Spleen (tissue), 11 donors: ENCODE data around the gene DOK7. TPM values are rescaled to one million over a fixed set of nuclear protein-coding genes. Genes with fewer than 3 reads are reported as not detected.
A peak's percentile ranks its signal among the peaks of the same experiment; 100 is the strongest.
"Not testable (repeated sequence)": the region's sequence is repeated elsewhere in the genome, so short reads cannot be mapped to it uniquely, and the experiment has no call there.

Experiments used
- DNase-seq: peaks from one replicate; pipeline ENCODE4 v3.0.0-alpha.2; 2020
- H3K27ac ChIP-seq, 8 donors: fragments of 200-600 bp; sonication (generic) in 7 of 8; 1 replicate in 4 of 8; 2 replicates in 4 of 8; pipeline versions ENCODE4 v1.5.0 to v1.8.0; 2016 to 2021; ENCODE audit warnings: inconsistent platforms in 4 of 8, mild to moderate bottlenecking in 4 of 8, moderate library complexity in 1 of 8
- H3K27me3 ChIP-seq, 7 donors: fragments of 200-600 bp; sonication (generic) in 6 of 7; replicated peaks in 1 of 7; 1 replicate in 4 of 7; 2 replicates in 3 of 7; pipeline versions ENCODE4 v1.5.0 to v1.8.0; 2016 to 2021; ENCODE audit warnings: inconsistent platforms in 3 of 7, mild to moderate bottlenecking in 1 of 7
- H3K36me3 ChIP-seq, 6 donors: fragments of 200-600 bp; sonication (generic) in 5 of 6; 1 replicate in 4 of 6; 2 replicates in 2 of 6; pipeline versions ENCODE4 v1.5.0 to v1.8.0; 2016 to 2021; ENCODE audit warnings: inconsistent platforms in 2 of 6
- H3K4me1 ChIP-seq, 6 donors: fragments of 200-600 bp; sonication (generic) in 5 of 6; 1 replicate in 3 of 6; 2 replicates in 3 of 6; pipeline versions ENCODE4 v1.5.0 to v1.8.0; 2016 to 2021; ENCODE audit warnings: inconsistent platforms in 3 of 6
- H3K4me3 ChIP-seq, 8 donors: fragments of 200-600 bp; sonication (generic) in 7 of 8; 1 replicate in 4 of 8; 2 replicates in 4 of 8; pipeline versions ENCODE4 v1.5.0 to v1.8.0; 2016 to 2021; ENCODE audit warnings: inconsistent platforms in 4 of 8, mild to moderate bottlenecking in 4 of 8, moderate library complexity in 2 of 8
- H3K9me3 ChIP-seq, 8 donors: fragments of 200-600 bp; sonication (generic) in 7 of 8; 1 replicate in 4 of 8; 2 replicates in 4 of 8; pipeline versions ENCODE4 v1.5.0 to v1.8.0; 2016 to 2021; ENCODE audit warnings: inconsistent platforms in 4 of 8
- POLR2A ChIP-seq, 3 donors: fragments of 450-650 bp; IDR thresholded peaks; one replicate each; pipeline ENCODE4 v1.5.1; 2017; ENCODE audit warnings: antibody characterized with exemption in 3 of 3, mild to moderate bottlenecking in 1 of 3
- POLR2AphosphoS5 ChIP-seq, 3 donors: sonication (generic); formaldehyde crosslinking; IDR thresholded peaks; one replicate each; pipeline ENCODE4 v1.5.1; 2017; ENCODE audit warnings: antibody characterized with exemption in 3 of 3
- WGBS, 5 donors: extraction: QIAGEN DNeasy Blood & Tissue Kit in 3 of 5; methylation state at CpG; one replicate each; pipeline versions ENCODE4 v1.1.5 to v1.1.7; 2013 to 2018; 5-methylcytosine and 5-hydroxymethylcytosine counted together
- intact Hi-C: fragments of 100-400 bp; cut with DNase I; formaldehyde crosslinking; loops from one replicate; pipeline ENCODE4 v1.15.0; 2023; ENCODE audit warnings: low total_unique reads
- polyA plus RNA-seq, 3 donors: library from polyadenylated mRNA; stranded (reverse); fragments of 200-250 nt; gene quantifications; one replicate each; pipeline ENCODE4 v1.2.1, GENCODE V29; 2013
- total RNA-seq, 7 donors: library from RNA; depleted of rRNA in 3 of 7; stranded (reverse); fragments of >200 nt in 3 of 7; fragmentation: NEBNext Ultra II Directional in 4 of 7; extraction: Animal tissue kit (Norgen Biotek cat#: 25700) in 4 of 7; gene quantifications; one replicate each; pipeline versions ENCODE4 v1.1.0 to v1.2.1, GENCODE V29; 2016 to 2021
- TF ChIP-seq, protein P1 (sequence below), 11 experiments: fragments of 200-600 bp in 7 of 11; fragments of 450-650 bp in 4 of 11; sonication (generic) in 4 of 11; IDR thresholded peaks in 8 of 11; conservative IDR thresholded peaks in 3 of 11; 1 replicate in 7 of 11; 2 replicates in 4 of 11; pipeline versions ENCODE4 v1.4.0 to v1.8.0; 2016 to 2021; ENCODE audit warnings: antibody characterized with exemption in 11 of 11, inconsistent platforms in 4 of 11, mild to moderate bottlenecking in 1 of 11
- donor health status: healthy with polysubstance abuse.
- donor health status: DM: no; HTN: no; CAD: no; lungs with moderate emphysema.
- donor health status: DM: no; HTN: no; CAD: no.
- donor health status: Bipolar disorder and iron deficiency.
- donor health status: healthy.
- donor health status: DM: no; HTN: no; CAD: no.
- donor health status: DM: yes; HTN: yes; CAD: no.

The DOK7 gene
- total and polyA plus RNA-seq, 10 donors, result 0.69 to 13.5 (median 1.7) TPM

- Histone ChIP-seq H3K27me3 (no peaks in the 10 kb centered on the region), H3K27ac (no peak overlapping the region), H3K9me3 (peaks cover 0 to 5% (median 0%) of the 10 kb centered on the region in 8 donors), H3K4me1 (peaks cover 28 to 47% (median 40%) of the 10 kb centered on the region in 6 donors), H3K4me3 (peak overlapping the region in 2 of 8 donors; percentile 84 to 87), H3K36me3 (peaks cover 0 to 14% (median 5%) of the 10 kb centered on the region in 6 donors)
- TF ChIP-seq POLR2AphosphoS5 (IDR thresholded peaks at IDR 0.05) (no peak), POLR2A (IDR thresholded peaks at IDR 0.05) (no peak)
- TF ChIP-seq, protein P1, sequence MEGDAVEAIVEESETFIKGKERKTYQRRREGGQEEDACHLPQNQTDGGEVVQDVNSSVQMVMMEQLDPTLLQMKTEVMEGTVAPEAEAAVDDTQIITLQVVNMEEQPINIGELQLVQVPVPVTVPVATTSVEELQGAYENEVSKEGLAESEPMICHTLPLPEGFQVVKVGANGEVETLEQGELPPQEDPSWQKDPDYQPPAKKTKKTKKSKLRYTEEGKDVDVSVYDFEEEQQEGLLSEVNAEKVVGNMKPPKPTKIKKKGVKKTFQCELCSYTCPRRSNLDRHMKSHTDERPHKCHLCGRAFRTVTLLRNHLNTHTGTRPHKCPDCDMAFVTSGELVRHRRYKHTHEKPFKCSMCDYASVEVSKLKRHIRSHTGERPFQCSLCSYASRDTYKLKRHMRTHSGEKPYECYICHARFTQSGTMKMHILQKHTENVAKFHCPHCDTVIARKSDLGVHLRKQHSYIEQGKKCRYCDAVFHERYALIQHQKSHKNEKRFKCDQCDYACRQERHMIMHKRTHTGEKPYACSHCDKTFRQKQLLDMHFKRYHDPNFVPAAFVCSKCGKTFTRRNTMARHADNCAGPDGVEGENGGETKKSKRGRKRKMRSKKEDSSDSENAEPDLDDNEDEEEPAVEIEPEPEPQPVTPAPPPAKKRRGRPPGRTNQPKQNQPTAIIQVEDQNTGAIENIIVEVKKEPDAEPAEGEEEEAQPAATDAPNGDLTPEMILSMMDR (IDR thresholded peaks at IDR 0.05 in 8 of 11, conservative IDR thresholded peaks at IDR 0.05 in 3 of 11), result no peak
- intact Hi-C loops, result no loop called here
- WGBS, 5 donors, result 93 to 95% (median 95%) methylated on average over 7 of the region's 7 CpGs
- DNase-seq, result peak; percentile 59
These were observed 70.3 kb downstream of the DOK7 start for GRCh38 chr4:3533423-3533820.

DNA sequence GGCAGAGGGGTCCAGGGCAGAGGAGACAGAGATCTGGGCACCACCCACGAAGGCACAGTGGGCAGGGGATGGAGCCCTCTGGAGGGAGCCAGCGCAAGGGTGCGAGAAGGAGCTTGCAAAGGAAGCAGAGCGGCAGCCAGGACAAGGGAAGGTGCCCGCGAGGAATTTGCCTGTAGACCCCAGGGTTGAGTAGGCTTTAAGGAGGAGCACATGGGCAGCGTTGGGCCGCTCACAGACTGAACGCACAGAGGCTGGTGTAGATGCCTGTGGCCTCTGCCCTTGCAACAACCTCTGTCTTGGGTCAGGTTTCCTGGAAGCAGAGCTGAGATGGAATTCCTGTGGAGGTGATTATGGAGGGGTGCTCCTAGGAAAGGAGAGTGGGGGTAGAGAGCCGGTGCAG lies 72.7 kb downstream of the DOK7 start:
- intact Hi-C loops, H3K27me3 ChIP-seq, H3K9me3 ChIP-seq, H3K27ac ChIP-seq, H3K36me3 ChIP-seq, H3K4me3 ChIP-seq: not testable (repeated sequence)
- 80 to 91% (median 84%) methylated on average over 7 to 10 of the region's 10 CpGs for WGBS, 5 donors
- DNase-seq, result peak; percentile 51
- H3K4me1 ChIP-seq, result peaks cover 15 to 23% (median 20%) of the 10 kb centered on the region in 6 donors

- H3K4me1 ChIP-seq, H3K9me3 ChIP-seq, H3K27ac ChIP-seq, H3K4me3 ChIP-seq, H3K36me3 ChIP-seq, H3K27me3 ChIP-seq, intact Hi-C loops: not testable (repeated sequence)
- peak; percentile 33 for DNase-seq
- 87 to 97% (median 96%) methylated on average over 10 to 23 of the region's 23 CpGs for WGBS, 5 donors
These were observed 75.8 kb downstream of the DOK7 start for GRCh38 chr4:3538906-3539305.

- H3K27ac ChIP-seq, intact Hi-C loops, H3K9me3 ChIP-seq, H3K4me3 ChIP-seq, H3K36me3 ChIP-seq, DNase-seq, H3K27me3 ChIP-seq: not testable (repeated sequence)
- peaks cover 0 to 11% (median 0%) of the 10 kb centered on the region in 6 donors for H3K4me1 ChIP-seq
- 73 to 90% (median 83%) methylated on average over 6 to 8 of the region's 8 CpGs for WGBS, 5 donors
These were observed 80.3 kb downstream of the DOK7 start for GRCh38 chr4:3543415-3543814.

Other genes with a start within 250 kb of the DOK7 start
- gene MSANTD1, start 214.1 kb upstream of the DOK7 start, total RNA-seq, result 1 to 10 TPM; 1.4 to 2.8 (median 2.2) TPM
- 1 to 10 TPM in 1 of 3 donors, under 1 TPM in 2; 0.41 to 1.0 (median 0.90) TPM for gene MSANTD1, start 214.1 kb upstream of the DOK7 start, polyA plus RNA-seq
- 10 to 100 TPM; 12.0 to 36.2 (median 18.8) TPM for gene RGS12, start 170.3 kb upstream of the DOK7 start, total RNA-seq
- 10 to 100 TPM in 2 of 3 donors, 1 to 10 TPM in 1; 7.5 to 26.5 (median 23.1) TPM for gene RGS12, start 170.3 kb upstream of the DOK7 start, polyA plus RNA-seq
- under 1 TPM in 2 of 7 donors, not detected in 5; 0.32 to 0.47 TPM for gene HGFAC, start 21.3 kb upstream of the DOK7 start, total RNA-seq
- gene HGFAC, start 21.3 kb upstream of the DOK7 start, polyA plus RNA-seq, result under 1 TPM; 0.11 to 0.35 (median 0.22) TPM
- 100 to 1,000 TPM in 6 of 7 donors, 10 to 100 TPM in 1; 89.0 to 131 (median 116) TPM for gene LRPAP1, start 69.1 kb downstream of the DOK7 start, total RNA-seq
- gene LRPAP1, start 69.1 kb downstream of the DOK7 start, polyA plus RNA-seq, result 10 to 100 TPM; 28.1 to 47.4 (median 37.5) TPM